ENCODE measurements around the gene LYL1.

Gene LYL1

GRCh38 chr19:13055213-13056051 is 47.2 kb downstream of the LYL1 start:
- no peak for DNase-seq (ENCODE audit: low read depth)

- DNase-seq (ENCODE audit: low read depth), result no peak
These were observed 47.9 kb downstream of the LYL1 start for GRCh38 chr19:13054626-13055212.

- no peak for DNase-seq (ENCODE audit: low read depth)
These were observed 48.7 kb downstream of the LYL1 start for GRCh38 chr19:13053761-13054625.

GRCh38 chr19:13053238-13053637 is 49.4 kb downstream of the LYL1 start:
- DNase-seq (ENCODE audit: low read depth), result no peak

- no peak for DNase-seq (ENCODE audit: low read depth)
These were observed 50.0 kb downstream of the LYL1 start for GRCh38 chr19:13052447-13053175.

GRCh38 chr19:13051557-13052165 is 51.0 kb downstream of the LYL1 start:
- no peak for DNase-seq (ENCODE audit: low read depth)

- DNase-seq (ENCODE audit: low read depth), result no peak
These were observed 52.4 kb downstream of the LYL1 start for GRCh38 chr19:13050274-13050673.

Measured in activated T-cell treated with anti-CD3 and anti-CD28 coated beads for 1 hour (primary cell).